Progenitor cell of endocrine pancreas (in vitro differentiated cells): ENCODE data around the gene BIN1. TPM values are rescaled to one million over a fixed set of nuclear protein-coding genes. Genes with fewer than 3 reads are reported as not detected.
"Not testable (repeated sequence)": the region's sequence is repeated elsewhere in the genome, so short reads cannot be mapped to it uniquely, and the experiment has no call there.

Experiments
- DNase-seq: peaks from one replicate; pipeline ENCODE4 v3.0.0; 2021; ENCODE audit warnings: low spot score; ENCODE audit not compliant: unreplicated experiment
- H3K27ac Mint-ChIP-seq: 2 replicates; pipeline ENCODE4 v1.8.0; 2021; ENCODE audit warnings: mild to moderate bottlenecking, moderate library complexity, mixed read lengths
- H3K27me3 Mint-ChIP-seq: 2 replicates; pipeline ENCODE4 v1.8.0; 2021; ENCODE audit warnings: mixed read lengths
- H3K36me3 Mint-ChIP-seq: 2 replicates; pipeline ENCODE4 v1.8.0; 2022; ENCODE audit warnings: mixed read lengths; ENCODE audit not compliant: insufficient read depth
- H3K4me1 Mint-ChIP-seq: 2 replicates; pipeline ENCODE4 v1.8.0; 2021; ENCODE audit warnings: low read depth, mixed read lengths
- H3K4me3 Mint-ChIP-seq: 2 replicates; pipeline ENCODE4 v1.8.0; 2021; ENCODE audit warnings: low read depth, mild to moderate bottlenecking, moderate library complexity, mixed read lengths
- H3K9me3 Mint-ChIP-seq: 2 replicates; pipeline ENCODE4 v1.8.0; 2021; ENCODE audit warnings: low read depth, mixed read lengths
- total RNA-seq: library from RNA; stranded (reverse); gene quantifications from 2 replicates; pipeline ENCODE4 v1.2.1, GENCODE V29; 2021
- TF ChIP-seq, protein P1 (sequence below): fragments of 200-600 bp; sonication (generic); IDR thresholded peaks from one replicate; pipeline ENCODE4 v1.5.0; 2021; ENCODE audit warnings: antibody characterized with exemption, mild to moderate bottlenecking; ENCODE audit not compliant: unreplicated experiment

Gene BIN1
- total RNA-seq, 1 donor from 2014 or later: 66.0 TPM

DNA sequence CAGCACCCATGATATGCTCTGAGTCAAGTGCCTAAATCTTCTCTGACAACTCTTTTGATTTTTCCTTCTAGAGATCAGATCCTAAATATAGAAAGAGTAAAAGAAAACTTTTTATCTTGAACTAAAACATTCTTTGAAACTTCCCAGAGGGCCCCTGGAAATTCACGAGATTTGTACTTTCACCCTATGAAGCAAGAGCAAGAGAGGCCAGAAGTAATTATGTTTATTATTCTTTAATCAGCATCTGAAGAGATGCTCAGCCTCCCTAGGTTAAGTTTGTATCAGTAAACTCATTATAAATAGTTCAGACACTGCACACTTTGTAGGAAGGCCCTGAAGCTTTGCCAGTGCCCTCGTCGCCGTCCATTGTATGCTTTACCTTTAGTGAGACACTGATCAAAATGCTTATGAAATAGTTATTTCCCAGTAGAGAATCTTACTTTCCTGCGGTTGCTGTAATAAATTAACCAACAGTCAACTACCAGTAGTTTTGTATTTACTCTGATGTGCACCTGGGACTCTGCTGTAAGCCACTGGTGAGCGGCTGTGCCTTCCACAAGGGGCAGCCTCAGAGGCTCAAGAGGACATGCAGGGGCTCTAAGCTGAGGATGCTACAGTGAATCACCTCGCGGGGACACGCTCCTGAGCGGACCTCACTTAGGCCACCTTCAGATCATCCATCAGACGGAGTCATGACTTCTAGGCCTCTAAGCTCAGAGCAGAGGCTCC lies 71.9 kb downstream of the BIN1 start:
- H3K9me3 Mint-ChIP-seq: no peaks in the 10 kb centered on the region
- peaks cover 6% of the 10 kb centered on the region for H3K27me3 Mint-ChIP-seq
- no peak for DNase-seq
- H3K4me1 Mint-ChIP-seq: peaks cover 2% of the 10 kb centered on the region
- H3K4me3 Mint-ChIP-seq: no peak overlapping the region
- H3K27ac Mint-ChIP-seq: no peak overlapping the region
- TF ChIP-seq, protein P1, sequence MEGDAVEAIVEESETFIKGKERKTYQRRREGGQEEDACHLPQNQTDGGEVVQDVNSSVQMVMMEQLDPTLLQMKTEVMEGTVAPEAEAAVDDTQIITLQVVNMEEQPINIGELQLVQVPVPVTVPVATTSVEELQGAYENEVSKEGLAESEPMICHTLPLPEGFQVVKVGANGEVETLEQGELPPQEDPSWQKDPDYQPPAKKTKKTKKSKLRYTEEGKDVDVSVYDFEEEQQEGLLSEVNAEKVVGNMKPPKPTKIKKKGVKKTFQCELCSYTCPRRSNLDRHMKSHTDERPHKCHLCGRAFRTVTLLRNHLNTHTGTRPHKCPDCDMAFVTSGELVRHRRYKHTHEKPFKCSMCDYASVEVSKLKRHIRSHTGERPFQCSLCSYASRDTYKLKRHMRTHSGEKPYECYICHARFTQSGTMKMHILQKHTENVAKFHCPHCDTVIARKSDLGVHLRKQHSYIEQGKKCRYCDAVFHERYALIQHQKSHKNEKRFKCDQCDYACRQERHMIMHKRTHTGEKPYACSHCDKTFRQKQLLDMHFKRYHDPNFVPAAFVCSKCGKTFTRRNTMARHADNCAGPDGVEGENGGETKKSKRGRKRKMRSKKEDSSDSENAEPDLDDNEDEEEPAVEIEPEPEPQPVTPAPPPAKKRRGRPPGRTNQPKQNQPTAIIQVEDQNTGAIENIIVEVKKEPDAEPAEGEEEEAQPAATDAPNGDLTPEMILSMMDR: no peak
- no peaks in the 10 kb centered on the region for H3K36me3 Mint-ChIP-seq

DNA sequence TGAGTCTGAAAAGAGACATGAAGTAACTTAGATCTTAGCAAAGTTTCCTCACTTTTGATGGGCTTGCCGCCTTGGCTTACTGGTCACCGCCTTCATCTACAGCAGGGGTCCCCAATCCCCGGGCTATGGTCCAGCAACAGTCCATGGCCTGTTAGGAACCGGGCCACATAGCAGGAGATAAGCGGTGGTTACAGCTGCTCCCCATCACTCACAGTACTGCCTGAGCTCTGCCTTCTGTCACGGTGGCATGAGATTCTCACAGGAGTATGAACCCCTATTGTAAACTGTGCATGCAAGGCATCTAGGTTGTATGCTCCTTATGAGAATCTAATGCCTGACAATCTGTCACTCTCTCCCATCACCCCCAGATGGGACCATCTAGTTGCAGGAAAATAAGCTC lies 72.9 kb downstream of the BIN1 start:
- no peaks in the 10 kb centered on the region for H3K36me3 Mint-ChIP-seq
- no peak for DNase-seq
- H3K4me1 Mint-ChIP-seq: peaks cover 2% of the 10 kb centered on the region
- no peak overlapping the region for H3K27ac Mint-ChIP-seq
- no peaks in the 10 kb centered on the region for H3K9me3 Mint-ChIP-seq
- peaks cover 6% of the 10 kb centered on the region for H3K27me3 Mint-ChIP-seq
- H3K4me3 Mint-ChIP-seq: no peak overlapping the region
- TF ChIP-seq, protein P1: no peak

GRCh38 chr2:127032621-127033020 lies 74.3 kb downstream of the BIN1 start:
- Mint-ChIP-seq H3K27me3 (peaks cover 1% of the 10 kb centered on the region), H3K27ac (no peak overlapping the region), H3K9me3 (no peaks in the 10 kb centered on the region), H3K4me1 (peaks cover 2% of the 10 kb centered on the region), H3K4me3 (no peak overlapping the region), H3K36me3 (no peaks in the 10 kb centered on the region)
- no peak for DNase-seq
- TF ChIP-seq, protein P1: no peak

- H3K4me3 Mint-ChIP-seq: no peak overlapping the region
- DNase-seq: no peak
- no peaks in the 10 kb centered on the region for H3K9me3 Mint-ChIP-seq
- TF ChIP-seq, protein P1: no peak
- H3K27ac Mint-ChIP-seq: no peak overlapping the region
- peaks cover 4% of the 10 kb centered on the region for H3K4me1 Mint-ChIP-seq
- no peaks in the 10 kb centered on the region for H3K27me3 Mint-ChIP-seq
- no peaks in the 10 kb centered on the region for H3K36me3 Mint-ChIP-seq
Observed at GRCh38 chr2:127029350-127030051, 77.5 kb downstream of the BIN1 start.

DNA sequence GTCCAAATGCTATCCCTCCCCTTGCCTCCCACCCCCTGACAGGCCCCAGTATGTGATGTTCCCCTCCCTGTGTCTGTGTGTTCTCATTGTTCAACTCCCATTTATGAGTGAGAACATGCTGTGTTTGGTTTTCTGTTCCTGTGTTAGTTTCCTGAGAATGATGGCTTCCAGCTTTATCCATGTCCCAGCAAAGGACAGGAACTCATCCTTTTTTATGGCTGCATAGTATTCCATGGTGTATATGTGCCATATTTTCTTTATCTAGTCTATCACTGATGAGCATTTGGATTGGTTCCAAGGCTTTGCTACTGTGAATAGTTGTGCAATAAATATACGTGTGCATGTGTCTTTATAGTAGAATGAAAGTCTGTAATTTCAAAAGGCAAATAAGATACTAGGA lies 78.2 kb downstream of the BIN1 start:
- not testable (repeated sequence) for H3K9me3 Mint-ChIP-seq, DNase-seq, H3K4me1 Mint-ChIP-seq, H3K36me3 Mint-ChIP-seq, H3K27ac Mint-ChIP-seq, H3K27me3 Mint-ChIP-seq, H3K4me3 Mint-ChIP-seq
